H1 (cell line): ENCODE results near the gene GULP1. TPM values are rescaled to one million over a fixed set of nuclear protein-coding genes. Genes with fewer than 3 reads are reported as not detected.

Experiments
- CHD7 ChIP-seq: fragments of 300-600 bp; sonication (generic); IDR thresholded peaks from 2 replicates; pipeline ENCODE4 v1.7.1; 2012; ENCODE audit warnings: low read length, moderate library complexity, mild to moderate bottlenecking, inconsistent platforms; ENCODE audit not compliant: insufficient replicate concordance
- FOSL1 ChIP-seq: IDR thresholded peaks from 2 replicates; pipeline ENCODE4 v1.6.1; 2011; ENCODE audit warnings: mild to moderate bottlenecking, low read depth, low read length, moderate library complexity; ENCODE audit not compliant: insufficient read depth
- POLR2A ChIP-seq, 2 experiments: IDR thresholded peaks; 1 replicate in 1 of 2; 2 replicates in 1 of 2; pipeline ENCODE4 v1.6.1; 2011; ENCODE audit warnings: low read depth in 2 of 2, low read length in 2 of 2, mild to moderate bottlenecking in 2 of 2; ENCODE audit errors: control extremely low read depth in 1 of 2
- SP1 ChIP-seq: IDR thresholded peaks from 2 replicates; pipeline ENCODE4 v1.6.1; 2011; ENCODE audit warnings: low read depth, low read length
- polyA plus RNA-seq, 7 experiments: library from polyadenylated mRNA; depleted of rRNA in 3 of 7; stranded (reverse) in 5 of 7; unstranded in 2 of 7; fragments of >200 nt in 5 of 7; fragments of 200-250 nt in 2 of 7; gene quantifications; 1 replicate in 5 of 7; 2 replicates in 1 of 7; 4 replicates in 1 of 7; pipeline versions ENCODE4 v1.2.1 to v1.2.3, GENCODE V29; 2011 to 2013; ENCODE audit warnings: missing spikeins in 2 of 7, mixed read lengths in 2 of 7
- total RNA-seq: library from RNA; stranded (reverse); fragmentation: NEBNext Ultra II Directional; extraction: Animal tissue kit (Norgen Biotek cat#: 25700); gene quantifications from 2 replicates; pipeline ENCODE4 v1.2.1, GENCODE V29; 2021

Gene GULP1
- total and polyA plus RNA-seq, 2 of the 8 experiments (the other 6 are each of a cell fraction or from before 2014, with no cell fraction given): 69.7 to 139 TPM

DNA sequence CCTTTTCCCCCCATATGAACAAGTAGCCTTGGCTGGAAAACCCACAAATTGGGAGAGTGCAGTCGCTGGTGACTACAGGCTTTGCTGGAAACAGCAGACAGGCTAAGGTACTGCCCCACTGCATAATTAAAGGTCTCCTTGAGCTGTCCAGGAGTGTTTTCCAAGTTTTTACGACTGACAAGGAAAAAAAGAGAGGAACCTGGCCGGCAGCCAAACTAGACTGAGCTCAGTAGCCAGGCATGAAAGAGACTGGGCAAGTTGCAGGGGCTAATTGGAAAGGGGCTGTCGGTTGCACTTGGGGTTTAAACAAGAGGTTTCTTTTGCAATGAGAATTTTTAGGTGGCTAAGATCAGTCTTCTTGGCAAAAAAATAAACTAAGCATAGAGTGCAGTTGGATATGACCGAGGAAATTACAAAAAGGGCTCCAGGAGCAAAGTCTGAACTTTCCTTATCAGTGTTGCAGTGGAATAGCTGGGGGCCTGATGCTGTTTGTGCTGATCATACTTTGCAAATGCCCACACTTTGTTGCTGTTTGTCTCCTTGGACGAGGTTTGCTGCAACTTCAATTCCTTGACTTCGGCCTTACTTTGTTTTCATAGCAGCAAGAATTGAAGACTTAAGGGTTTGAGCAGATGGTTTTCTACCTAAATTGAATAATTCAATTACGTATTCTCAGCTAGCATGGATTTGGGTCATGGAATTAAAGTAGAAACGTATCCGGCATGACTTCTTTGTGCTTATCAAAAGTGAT, 2.1 kb downstream of the GULP1 start (continued):
- peak; percentile 63 for TF ChIP-seq CHD7
- TF ChIP-seq SP1: no peak
- no peak for TF ChIP-seq FOSL1
- peak in 1 of 2 experiments; percentile 55; a peak in 1 of 3 replicates for TF ChIP-seq POLR2A (IDR thresholded peaks at IDR 0.05; ENCODE audit: control extremely low read depth in 1 of 2, low read depth in 2 of 2, low read length in 2 of 2)
